Lower leg skin (tissue), 4 donors: ENCODE results near the gene KCNE3. TPM values are rescaled to one million over a fixed set of nuclear protein-coding genes. Genes with fewer than 3 reads are reported as not detected.

Experiments used
- DNase-seq, 2 donors: peaks; one replicate each; pipeline ENCODE4 v3.0.0-alpha.2; 2019; ENCODE audit warnings: low spot score in 2 of 2
- H3K4me3 ChIP-seq: fragments of 200-600 bp; sonication (generic); 2 replicates; pipeline ENCODE4 v1.5.1; 2017; ENCODE audit warnings: mild to moderate bottlenecking, low read depth; ENCODE audit not compliant: poor library complexity, severe bottlenecking
- POLR2A ChIP-seq, 2 donors: fragments of 450-650 bp; IDR thresholded peaks; one replicate each; pipeline ENCODE4 v1.6.1; 2016 to 2017; ENCODE audit warnings: antibody characterized with exemption in 2 of 2, mild to moderate bottlenecking in 1 of 2, moderate library complexity in 1 of 2
- WGBS, 2 donors: methylation state at CpG; one replicate each; pipeline ENCODE4 v1.1.5; 2018; 5-methylcytosine and 5-hydroxymethylcytosine counted together
- intact Hi-C: fragments of 100-400 bp; cut with DNase I; formaldehyde crosslinking; loops from one replicate; pipeline ENCODE4 v1.15.0; 2023; ENCODE audit warnings: low total_unique reads
- total RNA-seq, 4 donors: library from RNA; depleted of rRNA; stranded (reverse); fragments of >200 nt; gene quantifications; one replicate each; pipeline ENCODE4 v1.1.0, GENCODE V29; 2016
- TF ChIP-seq, protein P1 (sequence below), 3 donors: fragments of 450-650 bp; IDR thresholded peaks; one replicate each; pipeline ENCODE4 v1.5.1; 2016; ENCODE audit warnings: antibody characterized with exemption in 3 of 3, mild to moderate bottlenecking in 3 of 3, moderate library complexity in 2 of 3

Gene KCNE3
- total RNA-seq, 4 donors from 2014 or later, result 0.08 to 2.0 (median 1.9) TPM; not detected in 1

DNA sequence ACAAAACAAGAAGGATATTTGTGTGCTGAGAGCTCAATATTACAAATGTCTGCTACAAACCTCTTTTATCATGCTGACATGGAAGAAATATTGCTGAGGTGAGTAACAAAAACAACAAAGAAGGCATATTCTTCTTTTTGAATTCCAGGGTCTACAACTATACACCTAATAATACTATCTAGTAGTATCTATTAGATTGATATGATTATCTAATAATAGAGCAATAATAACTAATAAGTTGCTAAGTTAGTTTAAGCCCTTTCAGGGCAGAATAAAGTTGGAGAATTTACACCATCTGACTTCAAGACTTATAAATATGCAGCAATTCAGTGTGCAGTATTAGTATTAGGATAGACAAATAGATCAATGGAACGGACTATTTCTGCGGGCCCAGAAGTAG, 57.7 kb downstream of the KCNE3 start:
- intact Hi-C loops, result no loop called here
- no peak overlapping the region for H3K4me3 ChIP-seq
- no peak for TF ChIP-seq POLR2A (IDR thresholded peaks at IDR 0.05)
- TF ChIP-seq, protein P1, sequence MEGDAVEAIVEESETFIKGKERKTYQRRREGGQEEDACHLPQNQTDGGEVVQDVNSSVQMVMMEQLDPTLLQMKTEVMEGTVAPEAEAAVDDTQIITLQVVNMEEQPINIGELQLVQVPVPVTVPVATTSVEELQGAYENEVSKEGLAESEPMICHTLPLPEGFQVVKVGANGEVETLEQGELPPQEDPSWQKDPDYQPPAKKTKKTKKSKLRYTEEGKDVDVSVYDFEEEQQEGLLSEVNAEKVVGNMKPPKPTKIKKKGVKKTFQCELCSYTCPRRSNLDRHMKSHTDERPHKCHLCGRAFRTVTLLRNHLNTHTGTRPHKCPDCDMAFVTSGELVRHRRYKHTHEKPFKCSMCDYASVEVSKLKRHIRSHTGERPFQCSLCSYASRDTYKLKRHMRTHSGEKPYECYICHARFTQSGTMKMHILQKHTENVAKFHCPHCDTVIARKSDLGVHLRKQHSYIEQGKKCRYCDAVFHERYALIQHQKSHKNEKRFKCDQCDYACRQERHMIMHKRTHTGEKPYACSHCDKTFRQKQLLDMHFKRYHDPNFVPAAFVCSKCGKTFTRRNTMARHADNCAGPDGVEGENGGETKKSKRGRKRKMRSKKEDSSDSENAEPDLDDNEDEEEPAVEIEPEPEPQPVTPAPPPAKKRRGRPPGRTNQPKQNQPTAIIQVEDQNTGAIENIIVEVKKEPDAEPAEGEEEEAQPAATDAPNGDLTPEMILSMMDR (IDR thresholded peaks at IDR 0.05), result no peak
- 94 to 98% methylated on average over 2 of the region's 2 CpGs for WGBS, 2 donors
- no peak for DNase-seq

Other genes starting within 250 kb of the KCNE3 start
- under 1 TPM in 2 of 4 donors, not detected in 2; 0.17 to 0.81 TPM for gene P4HA3, start 155.9 kb downstream of the KCNE3 start, total RNA-seq
- 1 to 10 TPM; 1.0 to 1.8 (median 1.2) TPM for gene PGM2L1, start 69.1 kb downstream of the KCNE3 start, total RNA-seq
- gene LIPT2, start 26.2 kb upstream of the KCNE3 start, total RNA-seq, result 10 to 100 TPM in 1 of 4 donors, 1 to 10 TPM in 3; 4.0 to 10.9 (median 8.1) TPM
- 10 to 100 TPM in 1 of 4 donors, 1 to 10 TPM in 3; 7.0 to 18.8 (median 9.4) TPM for gene POLD3, start 125.0 kb upstream of the KCNE3 start, total RNA-seq